Common myeloid progenitor, CD34-positive (primary cell): ENCODE results near the gene PRKCQ. TPM values are rescaled to one million over a fixed set of nuclear protein-coding genes. Genes with fewer than 3 reads are reported as not detected.

Experiments
- CTCF ChIA-PET: fragments of 350-600 bp; sonication (Branson Sonifier 250); formaldehyde crosslinking; loops from one replicate; lab custom pipeline; 2021; ENCODE audit warnings: antibody characterized with exemption; lab: Charles Lee
- POLR2A ChIA-PET: fragments of 350-600 bp; sonication (Branson Sonifier 250); formaldehyde crosslinking; loops from one replicate; lab custom pipeline; 2021; ENCODE audit warnings: antibody characterized with exemption; lab: Charles Lee
- DNase-seq, 3 donors: peaks; one replicate each; pipeline versions ENCODE4 v3.0.0 to v3.0.0-alpha.2; 2013
- H3K27ac ChIP-seq, 2 experiments: 1 replicate in 1 of 2; 2 replicates in 1 of 2; pipeline ENCODE4 v1.7.0; 2013; ENCODE audit warnings: inconsistent platforms in 2 of 2, low read length in 2 of 2, mild to moderate bottlenecking in 2 of 2, low read depth in 1 of 2, moderate library complexity in 1 of 2; ENCODE audit not compliant: severe bottlenecking in 2 of 2, insufficient read depth in 1 of 2, poor library complexity in 1 of 2
- H3K27me3 ChIP-seq, 5 experiments: replicated peaks in 2 of 5; 1 replicate in 3 of 5; 2 replicates in 2 of 5; pipeline versions ENCODE4 v1.6.1 to v1.7.0; 2013; ENCODE audit warnings: low read length in 4 of 5, mild to moderate bottlenecking in 2 of 5, moderate library complexity in 2 of 5, inconsistent platforms in 1 of 5; ENCODE audit not compliant: insufficient read depth in 5 of 5, control insufficient read depth in 4 of 5
- H3K36me3 ChIP-seq, 4 experiments: 1 replicate in 2 of 4; 2 replicates in 2 of 4; pipeline versions ENCODE4 v1.6.1 to v1.7.0; 2013; ENCODE audit warnings: low read length in 3 of 4, control low read depth in 1 of 4, mild to moderate bottlenecking in 1 of 4; ENCODE audit not compliant: control insufficient read depth in 4 of 4, insufficient read depth in 4 of 4
- H3K4me1 ChIP-seq, 4 experiments: 1 replicate in 3 of 4; 2 replicates in 1 of 4; pipeline versions ENCODE4 v1.6.1 to v1.7.1; 2013; ENCODE audit warnings: low read length in 3 of 4, mild to moderate bottlenecking in 3 of 4, control low read depth in 1 of 4, inconsistent platforms in 1 of 4, moderate library complexity in 1 of 4; ENCODE audit not compliant: control insufficient read depth in 4 of 4, insufficient read depth in 4 of 4; ENCODE audit errors: control extremely low read depth in 1 of 4
- H3K4me3 ChIP-seq, 7 experiments: 1 replicate in 4 of 7; 2 replicates in 3 of 7; pipeline versions ENCODE4 v1.5.1 to v1.7.0; 2013; ENCODE audit warnings: mild to moderate bottlenecking in 7 of 7, low read length in 6 of 7, moderate library complexity in 6 of 7, inconsistent platforms in 2 of 7, low read depth in 2 of 7, control low read depth in 1 of 7; ENCODE audit not compliant: insufficient read depth in 4 of 7, control insufficient read depth in 1 of 7; ENCODE audit errors: extremely low read depth in 1 of 7
- H3K9me3 ChIP-seq, 5 experiments: 1 replicate in 4 of 5; 2 replicates in 1 of 5; pipeline versions ENCODE4 v1.6.1 to v1.7.1; 2013; ENCODE audit warnings: low read length in 4 of 5, mild to moderate bottlenecking in 2 of 5, inconsistent platforms in 1 of 5, low read depth in 1 of 5, moderate library complexity in 1 of 5; ENCODE audit not compliant: control insufficient read depth in 4 of 5, insufficient read depth in 2 of 5; ENCODE audit errors: control extremely low read depth in 1 of 5
- WGBS: methylation state at CpG from one replicate; pipeline ENCODE4 v1.1.5; 2013; ENCODE audit not compliant: insufficient coverage; 5-methylcytosine and 5-hydroxymethylcytosine counted together
- polyA plus RNA-seq: library from polyadenylated mRNA; unstranded; fragments of 120-200 nt; gene quantifications from one replicate; pipeline ENCODE4 v1.2.1, GENCODE V29; 2013

The PRKCQ gene
- 31.8 TPM for polyA plus RNA-seq

DNA sequence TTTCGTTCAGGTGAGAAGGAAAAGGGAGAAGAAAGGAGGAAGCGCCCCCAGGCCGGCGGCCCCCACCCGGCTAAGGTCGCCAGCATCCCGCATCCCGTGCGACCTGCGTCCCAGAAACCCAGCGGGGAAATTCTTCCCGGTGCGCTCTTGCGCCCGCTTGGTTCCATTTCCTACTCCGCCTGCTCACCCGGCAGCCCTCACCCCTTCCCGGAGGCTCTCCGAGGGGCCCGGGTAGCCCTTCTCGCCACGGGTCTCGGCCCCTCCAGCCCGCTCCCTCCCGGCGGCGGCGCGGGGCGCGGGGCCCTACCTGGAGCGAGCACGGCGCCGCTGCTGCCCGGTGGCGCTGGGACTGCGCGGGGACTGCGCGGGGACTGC is at the start of gene PRKCQ:
PRKCQ (minus strand) TSS at position 373 of the 375 bp plus-strand sequence. CDS start 65,141 bp downstream, outside the sequence.
- ChIA-PET CTCF (interaction anchor here (1.0 to 3.1 kb wide), 9 partner anchors 9 to 106 kb away, joined by 3 to 21 read pairs (median 3); no protein-coding TSS in a partner anchor), POLR2A (no interaction called here)
- peak within 1 kb of the TSS; percentile 72 to 91 for H3K27ac ChIP-seq
- H3K9me3 ChIP-seq: no peaks in the 10 kb centered on the region
- DNase-seq: no peak
- 0% methylated on average over 22 of the region's 41 CpGs for WGBS
- H3K4me3 ChIP-seq: peak within 1 kb of the TSS; percentile 84 to 99 (median 90)
- H3K4me1 ChIP-seq: peaks cover 24 to 55% (median 47%) of the 10 kb centered on the region in 4 experiments
- peaks cover 10 to 20% (median 12%) of the 10 kb centered on the region in 4 experiments for H3K36me3 ChIP-seq
- no peaks in the 10 kb centered on the region for H3K27me3 ChIP-seq

GRCh38 chr10:6625428-6625827 is 45.4 kb upstream of the PRKCQ start:
- H3K27ac ChIP-seq: no peak overlapping the region
- ChIA-PET CTCF (interaction anchor here (1.0 kb wide), 1 partner anchor 48 kb away, joined by 3 read pairs; no protein-coding TSS in a partner anchor), POLR2A (no interaction called here)
- H3K36me3 ChIP-seq: no peaks in the 10 kb centered on the region
- no peaks in the 10 kb centered on the region for H3K4me1 ChIP-seq
- no peaks in the 10 kb centered on the region for H3K9me3 ChIP-seq
- no peak overlapping the region for H3K4me3 ChIP-seq
- H3K27me3 ChIP-seq: no peaks in the 10 kb centered on the region
- DNase-seq: no peak
- WGBS: 80% methylated on average over 2 of the region's 4 CpGs

DNA sequence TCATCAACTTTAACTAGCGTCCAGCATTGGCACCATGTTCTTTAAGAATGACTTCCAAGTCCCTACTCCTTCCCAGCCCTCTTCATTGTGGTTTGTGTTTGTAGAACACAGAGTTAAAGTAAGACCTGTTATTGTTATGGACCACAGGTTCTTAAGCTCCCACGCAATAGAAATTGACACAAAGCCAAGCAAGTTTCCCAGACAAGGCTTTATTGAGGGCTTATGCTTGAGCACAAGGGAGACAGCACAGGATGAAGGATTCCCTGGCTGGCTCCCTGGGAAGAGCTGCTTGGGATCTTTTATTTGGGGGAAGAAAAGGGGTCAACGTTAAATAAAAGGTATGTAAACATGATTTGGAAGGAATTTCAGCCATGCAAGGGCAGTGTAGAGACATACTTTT is 44.3 kb upstream of the PRKCQ start:
- H3K27me3 ChIP-seq: no peaks in the 10 kb centered on the region
- no peak for DNase-seq
- no peaks in the 10 kb centered on the region for H3K4me1 ChIP-seq
- no peaks in the 10 kb centered on the region for H3K36me3 ChIP-seq
- H3K27ac ChIP-seq: no peak overlapping the region
- ChIA-PET POLR2A (no interaction called here), CTCF (interaction anchor here (1.0 to 2.0 kb wide), 3 partner anchors 24 to 178 kb away, joined by 3 to 5 read pairs (median 3); no protein-coding TSS in a partner anchor)
- H3K4me3 ChIP-seq: no peak overlapping the region
- WGBS: 100% methylated on average over 1 of the region's 3 CpGs
- H3K9me3 ChIP-seq: no peaks in the 10 kb centered on the region

DNA sequence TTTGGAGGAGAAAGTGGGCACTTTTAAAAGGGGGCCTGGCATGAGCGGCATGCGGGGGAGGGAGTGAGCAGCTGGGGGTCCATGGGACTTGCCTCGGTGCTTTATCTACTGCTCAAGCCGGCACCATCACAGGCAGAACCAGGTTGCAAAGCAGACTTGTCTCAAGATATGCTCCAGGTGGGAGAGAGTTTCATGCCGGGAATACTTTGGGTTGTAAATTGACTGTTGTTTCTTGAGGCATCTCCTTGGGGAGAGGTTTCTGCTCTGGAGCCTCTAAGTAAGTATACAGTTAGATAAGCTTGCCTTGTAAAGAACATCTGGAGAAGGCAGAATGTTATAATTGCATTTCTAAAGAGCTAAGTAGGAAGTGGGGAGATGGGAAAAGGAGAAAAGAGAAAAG is 42.8 kb upstream of the PRKCQ start:
- WGBS: 81% methylated on average over 5 of the region's 5 CpGs

GRCh38 chr10:6621536-6621935 is 41.5 kb upstream of the PRKCQ start:
- Histone ChIP-seq H3K36me3 (no peaks in the 10 kb centered on the region), H3K4me3 (no peak overlapping the region), H3K9me3 (no peaks in the 10 kb centered on the region), H3K27ac (no peak overlapping the region), H3K4me1 (no peaks in the 10 kb centered on the region), H3K27me3 (no peaks in the 10 kb centered on the region)
- no peak for DNase-seq
- CTCF ChIA-PET: interaction anchor here (1.0 kb wide), 1 partner anchor 21 kb away, joined by 4 read pairs; no protein-coding TSS in a partner anchor
- POLR2A ChIA-PET: no interaction called here
- 100% methylated on average over 4 of the region's 5 CpGs for WGBS

More for the DNA sequence above, 42.8 kb upstream of the PRKCQ start:
- Histone ChIP-seq H3K36me3 (no peaks in the 10 kb centered on the region), H3K9me3 (no peaks in the 10 kb centered on the region), H3K27me3 (no peaks in the 10 kb centered on the region), H3K27ac (no peak overlapping the region), H3K4me1 (no peaks in the 10 kb centered on the region), H3K4me3 (no peak overlapping the region)
- POLR2A ChIA-PET: interaction anchor here (0.7 kb wide), 1 partner anchor 541 kb away, joined by 3 read pairs; no protein-coding TSS in a partner anchor
- CTCF ChIA-PET: interaction anchor here (2.0 kb wide), 1 partner anchor 25 kb away, joined by 5 read pairs; no protein-coding TSS in a partner anchor
- DNase-seq: no peak

- WGBS: 98% methylated on average over 5 of the region's 12 CpGs
- no peaks in the 10 kb centered on the region for H3K36me3 ChIP-seq
- no peaks in the 10 kb centered on the region for H3K27me3 ChIP-seq
- H3K4me1 ChIP-seq: no peaks in the 10 kb centered on the region
- H3K9me3 ChIP-seq: no peaks in the 10 kb centered on the region
- ChIA-PET CTCF (no interaction called here), POLR2A (no interaction called here)
- H3K27ac ChIP-seq: no peak overlapping the region
- no peak for DNase-seq
- H3K4me3 ChIP-seq: no peak overlapping the region
Measured at GRCh38 chr10:6619660-6620059, 39.6 kb upstream of the PRKCQ start.

DNA sequence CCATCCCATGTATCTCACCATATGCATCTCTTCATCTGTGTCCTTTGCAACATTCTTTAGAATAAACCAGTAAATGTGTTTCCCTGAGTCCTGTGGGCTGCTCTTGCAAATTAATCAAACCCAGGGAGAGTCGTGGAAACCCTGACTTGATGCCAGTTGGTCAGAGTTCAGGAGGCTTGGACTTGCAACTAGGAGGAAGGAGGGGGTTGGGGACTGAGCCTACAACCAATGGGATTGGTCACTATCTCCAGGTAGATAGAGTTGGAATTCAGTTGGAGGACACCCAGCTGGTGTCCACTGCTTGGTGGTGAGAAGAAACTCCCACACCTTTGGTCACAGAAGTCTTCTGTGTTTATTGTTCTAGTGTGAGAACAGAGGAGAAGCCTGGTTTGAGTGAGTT is 38.3 kb upstream of the PRKCQ start:
- DNase-seq: no peak
- no peaks in the 10 kb centered on the region for H3K27me3 ChIP-seq
- H3K36me3 ChIP-seq: no peaks in the 10 kb centered on the region
- WGBS: 40% methylated on average over 1 of the region's 1 CpG
- CTCF ChIA-PET: interaction anchor here (0.8 kb wide), 1 partner anchor 19 kb away, joined by 3 read pairs; no protein-coding TSS in a partner anchor
- no peak overlapping the region for H3K4me3 ChIP-seq
- POLR2A ChIA-PET: no interaction called here
- H3K27ac ChIP-seq: no peak overlapping the region
- H3K9me3 ChIP-seq: peaks cover 0 to 9% (median 3%) of the 10 kb centered on the region in 5 experiments
- H3K4me1 ChIP-seq: no peaks in the 10 kb centered on the region
